Measurements from ENCODE around the gene MFRP. TPM values are rescaled to one million over a fixed set of nuclear protein-coding genes. Genes with fewer than 3 reads are reported as not detected.
A peak's percentile ranks its signal among the peaks of the same experiment; 100 is the strongest.

The MFRP gene
- total RNA-seq, 1 experiment from 2014 or later: not detected

DNA sequence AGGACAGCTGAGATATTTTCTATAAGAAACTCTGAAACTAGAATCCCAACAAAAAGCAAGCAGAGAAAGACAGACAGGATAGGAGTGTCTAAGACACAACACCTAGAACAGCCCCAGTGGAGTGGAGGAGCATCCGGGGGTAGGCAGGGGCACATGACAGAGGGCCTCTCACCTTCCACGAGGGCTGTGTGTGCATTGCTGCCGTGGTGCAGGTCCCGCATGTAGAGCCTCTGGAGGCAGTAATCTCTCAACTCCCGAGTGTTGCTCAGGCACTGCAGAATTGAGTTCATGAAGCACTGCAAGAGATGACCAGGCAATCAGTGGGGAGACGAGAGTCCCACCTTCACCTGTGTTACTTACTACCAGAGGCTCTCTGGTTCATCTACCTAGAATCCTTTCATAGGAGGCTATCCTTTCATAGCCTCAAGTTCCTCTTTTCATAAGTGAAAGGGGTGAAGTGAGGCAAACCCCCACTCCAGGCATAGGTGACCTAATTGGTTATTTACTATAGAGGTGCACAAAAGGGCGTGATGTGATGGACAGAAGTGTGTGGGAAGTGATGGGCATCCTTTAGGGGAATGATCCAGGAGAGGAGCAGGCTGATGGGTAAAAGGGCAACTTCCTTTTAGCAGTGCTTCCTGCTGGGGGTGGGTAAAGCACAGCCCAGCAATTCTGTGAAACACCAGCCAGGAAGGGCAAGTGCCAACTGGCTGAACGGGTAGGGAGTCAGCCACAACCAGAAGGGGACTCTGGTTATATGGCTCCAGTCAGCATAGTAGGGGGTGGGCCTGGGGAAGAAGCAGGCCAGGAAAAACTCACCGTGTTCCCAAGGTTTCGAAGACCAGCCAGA, 13.1 kb upstream of the MFRP start:
- DNase-seq (ENCODE audit: low read depth): no peak

DNA sequence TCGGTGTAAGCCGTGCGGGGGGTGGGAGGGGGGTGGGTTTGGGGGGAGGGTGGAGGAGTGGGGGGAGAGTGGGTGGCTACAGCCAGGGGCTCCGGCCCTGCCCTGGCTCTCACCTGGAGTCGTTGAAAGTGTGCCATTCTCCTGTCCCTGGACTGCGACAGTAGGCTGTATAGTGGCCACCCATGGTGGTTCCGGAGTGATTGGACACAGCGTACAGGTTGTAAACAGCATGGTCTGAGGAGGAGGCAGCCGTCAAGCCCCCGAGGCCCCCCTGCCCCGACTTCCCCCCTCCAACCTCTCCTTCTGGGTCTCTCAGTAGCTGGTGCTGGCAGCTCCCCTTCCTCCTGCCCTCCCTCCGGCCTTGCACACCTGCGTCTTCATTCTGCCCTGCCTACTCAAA, 10.6 kb upstream of the MFRP start:
- DNase-seq (ENCODE audit: low read depth): no peak

DNA sequence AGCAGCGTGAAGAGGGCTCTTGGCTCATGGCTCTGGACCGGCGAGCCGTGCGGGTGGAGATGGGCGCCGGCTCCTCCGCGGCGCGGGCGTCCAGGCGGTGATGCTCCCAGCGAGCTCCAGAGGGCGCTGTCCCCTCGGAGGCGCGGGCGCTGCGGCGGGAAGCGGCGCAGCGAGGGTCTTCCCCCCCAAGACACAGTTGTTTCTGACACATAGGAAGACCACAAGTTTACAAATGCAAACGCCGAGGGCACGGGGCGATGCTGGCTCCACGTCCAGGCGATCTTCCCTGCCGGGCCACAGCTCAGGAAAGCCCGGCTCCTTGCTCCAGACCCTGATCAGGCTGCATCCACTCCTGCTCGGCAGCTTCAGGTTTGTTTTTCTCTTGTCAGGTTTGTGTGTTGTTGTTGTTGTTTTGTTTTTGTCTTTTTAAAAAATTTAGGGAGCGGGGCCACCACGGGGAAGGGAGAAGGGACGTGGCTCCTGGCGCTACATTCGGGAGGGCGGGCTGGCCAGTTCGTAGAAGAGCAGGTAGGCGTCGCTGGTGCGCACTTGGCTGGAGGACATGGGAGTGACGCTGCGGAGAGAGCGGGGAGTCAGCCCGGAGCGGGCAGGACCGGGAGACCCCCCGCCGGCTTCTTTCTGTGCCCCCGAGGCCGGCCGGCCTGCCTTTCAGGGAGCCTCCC, 10.0 kb upstream of the MFRP start:
- DNase-seq (ENCODE audit: low read depth): no peak

DNA sequence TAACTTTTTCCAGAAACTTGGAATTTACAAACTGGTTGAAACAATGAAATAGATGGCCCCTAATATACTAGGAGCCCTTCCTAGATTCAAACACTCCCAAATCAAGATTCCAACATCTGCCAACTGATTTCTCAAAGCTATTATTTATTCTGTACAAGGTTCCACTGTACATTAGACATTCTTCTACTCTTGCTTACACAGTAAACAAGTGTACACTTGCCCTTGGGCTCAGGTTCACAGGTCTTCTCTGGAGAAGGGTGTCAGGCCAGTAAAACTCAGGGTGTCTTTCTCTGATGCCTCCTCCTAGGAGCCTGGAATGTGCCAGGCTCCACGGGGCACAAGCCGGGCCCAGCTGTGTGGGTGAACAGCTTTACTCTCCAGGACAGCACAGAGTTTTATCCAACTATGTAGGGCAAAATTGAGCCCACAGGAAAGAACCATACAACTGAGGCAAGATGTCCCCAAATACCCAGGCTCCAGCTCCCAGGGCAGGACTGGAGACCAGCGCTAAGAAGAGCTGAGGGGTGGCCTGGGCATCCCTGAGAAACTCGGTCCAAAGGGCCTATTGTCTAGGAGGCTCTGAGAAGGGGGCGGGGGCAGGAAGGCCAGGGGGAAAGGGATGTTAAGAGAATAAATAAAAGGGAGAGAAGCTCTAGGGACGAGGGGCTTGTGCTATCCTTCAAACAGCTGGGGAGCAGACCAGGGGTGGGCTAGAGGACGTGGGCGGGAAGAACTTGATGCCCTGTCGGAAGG, 8.8 kb upstream of the MFRP start:
- no peak for DNase-seq (ENCODE audit: low read depth)

DNA sequence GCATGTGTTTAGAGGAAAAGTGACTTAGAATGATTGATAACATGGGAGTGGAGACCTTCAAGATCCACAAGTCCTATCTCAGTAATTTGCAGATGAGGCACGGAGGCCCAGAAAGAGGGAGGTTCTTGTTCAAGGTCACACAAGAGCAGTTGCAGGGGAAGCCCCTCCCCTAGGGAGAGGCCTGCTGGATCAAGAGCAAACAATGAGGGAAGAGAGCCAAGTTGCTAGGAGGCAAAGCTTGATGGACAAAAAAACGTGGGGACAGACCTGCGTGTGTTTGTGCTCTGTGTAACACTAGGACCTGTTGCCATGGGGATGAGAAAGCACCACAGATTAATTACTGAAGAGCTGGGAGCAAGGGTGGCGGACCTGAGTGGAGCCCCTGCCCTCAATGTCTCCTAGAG, 6.4 kb upstream of the MFRP start:
- DNase-seq (ENCODE audit: low read depth): peak; percentile 39

DNA sequence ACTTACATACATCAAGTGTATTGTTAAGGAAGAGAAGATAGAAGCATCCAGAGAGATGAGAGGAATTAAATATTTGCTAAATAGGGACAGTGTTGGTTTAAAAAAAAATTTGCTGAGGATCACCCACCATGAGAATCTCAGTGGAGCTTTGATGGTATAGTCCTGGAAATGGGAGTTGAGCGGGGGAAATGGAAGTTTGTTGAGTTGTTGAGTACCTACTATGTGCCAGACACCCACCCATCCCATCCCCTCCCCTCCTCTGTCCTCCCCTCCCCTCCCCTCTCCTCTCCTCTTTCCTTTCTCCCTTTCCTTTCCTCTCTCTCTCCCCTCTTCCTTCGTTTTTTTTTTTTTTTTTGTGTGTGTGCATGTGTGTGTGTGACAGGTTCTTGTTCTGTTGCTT, 4.7 kb upstream of the MFRP start:
- DNase-seq (ENCODE audit: low read depth): no peak

DNA sequence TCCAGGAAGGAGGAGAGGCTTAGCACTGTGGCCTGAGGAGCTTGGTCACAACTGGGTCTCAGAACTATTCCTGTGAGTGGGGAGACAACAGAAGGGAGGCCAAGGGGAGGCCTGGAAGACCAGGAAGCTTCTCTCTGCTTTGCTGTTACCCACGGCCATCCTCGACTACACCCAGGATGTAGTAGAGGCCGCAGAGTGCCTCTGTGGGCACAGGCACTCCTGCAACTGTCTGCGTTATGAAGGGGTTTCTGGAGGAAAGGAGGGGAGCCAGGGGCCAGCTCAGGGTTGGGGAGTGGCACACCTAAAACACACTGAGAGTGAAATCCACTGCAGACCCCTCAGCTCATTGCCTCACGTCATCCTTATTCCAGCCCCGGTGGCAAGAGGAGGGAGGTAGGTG, 3.8 kb upstream of the MFRP start:
- no peak for DNase-seq (ENCODE audit: low read depth)

DNA sequence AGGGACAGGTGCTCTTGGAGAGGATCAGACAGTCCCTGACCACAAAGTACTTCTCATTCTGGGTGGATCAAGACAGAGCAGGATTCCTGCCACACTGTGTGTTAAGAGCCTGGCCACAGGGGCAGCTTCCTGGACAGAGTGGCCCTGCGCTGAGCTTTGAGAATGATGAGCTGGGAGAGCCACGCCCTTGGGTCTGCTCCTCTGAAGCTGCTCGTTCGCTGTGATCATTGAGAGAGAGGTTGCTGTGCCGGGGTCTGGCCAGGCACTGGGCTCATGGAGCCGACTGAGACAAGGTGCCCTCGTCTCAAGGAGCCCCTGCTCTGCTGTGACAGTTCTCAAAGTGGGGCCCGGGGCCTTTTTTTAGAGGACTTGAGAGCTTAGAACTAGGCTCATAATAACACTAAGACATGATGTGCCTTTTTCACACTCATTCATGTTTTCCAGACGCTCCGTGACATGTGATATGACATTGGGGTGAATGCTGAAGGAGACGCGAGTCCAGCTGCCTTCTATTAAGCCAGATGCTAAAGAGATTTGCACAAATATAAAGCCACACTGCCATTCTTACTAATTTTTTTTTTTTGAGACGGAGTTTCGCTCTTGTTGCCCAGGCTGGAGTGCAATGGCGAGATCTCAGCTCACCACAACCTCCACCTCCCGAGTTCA, 1.6 kb upstream of the MFRP start:
- no peak for DNase-seq (ENCODE audit: low read depth)

DNA sequence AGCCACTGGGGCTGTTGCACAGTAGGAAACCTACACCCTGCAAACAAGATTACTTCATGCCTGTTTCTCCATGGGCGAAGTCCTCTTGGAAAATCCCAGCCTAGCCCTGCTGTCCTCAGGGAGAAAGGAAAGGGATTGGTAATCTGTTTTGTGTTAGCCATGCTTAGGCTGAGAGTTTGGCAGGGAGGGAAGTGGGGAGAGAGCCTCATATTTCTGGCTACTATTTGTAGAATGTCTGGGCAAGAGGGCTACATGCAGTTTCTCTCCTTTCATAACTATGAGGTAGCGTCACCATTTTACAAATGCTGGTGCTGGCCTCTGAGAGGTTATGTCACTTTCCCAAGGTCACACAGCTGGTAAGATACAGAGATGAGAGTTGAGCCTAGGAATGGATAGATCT, 737 bp upstream of the MFRP start:
- DNase-seq (ENCODE audit: low read depth): no peak

DNA sequence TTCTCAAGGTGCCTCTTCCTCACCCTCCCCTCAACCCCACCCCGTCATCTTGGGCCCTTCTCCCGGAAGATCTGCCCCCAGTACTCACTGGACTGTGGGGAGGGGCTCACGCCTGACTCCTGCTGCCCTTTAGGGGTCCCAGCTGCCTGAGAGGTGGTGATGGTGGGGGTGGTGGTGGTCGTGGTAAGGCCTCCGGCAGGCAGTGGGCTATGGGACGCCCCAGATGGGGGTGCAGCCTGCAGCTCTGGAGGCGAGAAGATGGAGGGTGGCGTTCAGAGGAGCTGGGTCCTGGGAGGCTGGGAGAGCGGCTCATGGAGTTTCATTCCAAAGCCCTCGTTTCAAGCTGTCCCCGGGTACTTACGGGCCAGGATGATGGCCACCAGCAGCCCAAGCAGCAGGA, 820 bp downstream of the MFRP start:
- DNase-seq (ENCODE audit: low read depth): no peak

DNA sequence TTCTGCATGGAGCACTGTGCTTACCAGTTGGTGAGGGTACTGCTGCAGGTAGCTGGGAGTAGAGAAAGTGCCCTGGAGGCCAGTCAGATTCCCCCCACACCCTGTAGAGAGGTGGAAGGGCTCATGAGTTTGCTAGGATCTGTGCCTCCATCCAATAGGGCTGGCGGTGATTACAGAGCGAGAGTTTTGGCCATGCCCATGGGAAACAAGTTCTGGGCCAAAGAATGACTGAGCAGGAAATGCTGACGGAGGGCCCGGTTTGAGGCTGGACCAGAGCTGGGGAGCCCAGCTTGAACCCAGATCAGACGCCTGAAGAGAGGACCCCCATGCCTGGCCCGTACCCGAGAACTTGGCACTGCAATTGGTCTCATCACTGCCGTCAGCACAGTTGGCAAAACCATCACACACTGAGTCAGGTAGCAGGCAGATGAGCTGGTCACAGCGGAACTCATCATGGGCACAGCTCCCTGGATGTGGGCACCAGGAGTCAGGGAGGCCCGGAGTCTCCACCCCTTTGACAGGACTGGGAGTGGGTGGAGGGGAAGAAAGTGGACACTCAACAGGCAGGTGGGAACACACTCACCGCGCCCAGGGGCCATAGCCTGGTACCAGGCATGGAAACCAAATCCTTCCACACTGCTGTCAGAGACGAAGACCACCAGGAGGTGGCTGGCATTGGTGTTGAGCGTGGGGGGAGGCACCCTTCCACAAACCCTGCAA, 2.1 kb downstream of the MFRP start:
- no peak for DNase-seq (ENCODE audit: low read depth)

DNA sequence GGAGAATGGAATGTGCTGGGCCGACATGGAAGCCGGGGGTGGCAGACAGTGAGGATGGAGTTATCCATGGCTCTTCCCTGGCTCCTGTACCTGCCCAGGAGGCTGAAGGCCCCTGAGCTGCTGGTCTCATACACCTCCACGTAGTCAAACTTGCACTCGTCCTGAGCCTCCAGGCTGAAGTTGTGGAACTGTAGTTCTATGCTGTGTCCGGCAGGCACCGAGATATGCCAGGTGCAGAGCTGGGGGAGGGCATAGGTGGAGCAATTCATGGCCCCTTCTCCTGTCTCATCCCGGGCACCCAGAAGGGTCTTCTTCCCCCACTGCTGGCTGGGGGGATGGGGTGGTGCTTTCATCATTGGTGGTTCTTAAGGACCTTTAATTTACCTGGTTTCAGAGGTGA, 2.8 kb downstream of the MFRP start:
- DNase-seq (ENCODE audit: low read depth): no peak

DNA sequence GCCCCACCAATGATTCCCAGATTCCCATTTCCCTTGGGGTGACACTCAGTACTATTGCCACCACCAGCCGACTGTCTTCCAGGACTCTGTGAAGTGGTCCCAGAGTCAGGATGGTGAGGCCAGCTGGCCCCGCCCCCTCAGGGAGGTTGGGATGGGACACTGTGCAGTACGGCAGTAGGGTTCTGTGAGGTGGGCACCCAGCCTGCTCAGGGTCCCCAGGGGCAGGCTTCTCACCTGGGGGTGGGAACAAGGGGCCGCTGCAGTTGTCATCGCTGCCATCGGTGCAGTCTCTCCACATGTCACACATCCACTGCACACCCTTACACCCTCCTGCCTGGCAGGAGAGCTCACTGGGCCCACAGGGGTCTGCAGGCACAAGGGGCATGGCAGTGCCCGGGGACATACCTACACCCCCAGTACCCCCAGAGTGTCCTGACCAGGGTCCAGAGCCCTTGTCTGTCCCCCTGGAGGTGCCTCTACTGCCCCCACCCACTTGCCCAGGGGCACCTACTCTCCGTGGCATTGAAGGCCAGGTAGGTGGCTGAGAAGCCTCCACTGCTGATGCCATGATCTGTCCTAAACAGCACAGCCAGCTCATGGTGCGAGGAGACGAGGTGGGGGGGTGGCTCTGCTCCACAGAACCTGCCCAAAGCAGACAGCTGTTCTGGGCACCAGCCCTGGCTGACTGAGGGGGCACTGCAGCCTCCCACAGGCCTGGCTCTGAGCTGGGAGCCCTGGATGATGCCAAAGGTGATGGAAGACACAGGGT, 4.0 kb downstream of the MFRP start:
- DNase-seq (ENCODE audit: low read depth): no peak

DNA sequence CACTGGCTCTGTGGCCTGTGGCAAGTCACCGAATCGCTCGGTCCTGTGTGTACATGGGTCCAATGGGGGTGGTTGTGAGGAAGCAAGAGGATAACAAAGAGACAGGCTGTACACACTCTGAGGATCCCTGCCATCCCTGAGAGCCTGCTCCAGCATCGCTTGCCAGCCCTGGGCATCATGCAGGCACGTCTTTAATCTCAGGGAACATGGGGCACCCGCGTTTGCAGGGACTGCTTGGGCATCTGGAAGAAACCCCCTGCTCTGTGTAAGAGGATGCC, 4.5 kb downstream of the MFRP start:
- no peak for DNase-seq (ENCODE audit: low read depth)

DNA sequence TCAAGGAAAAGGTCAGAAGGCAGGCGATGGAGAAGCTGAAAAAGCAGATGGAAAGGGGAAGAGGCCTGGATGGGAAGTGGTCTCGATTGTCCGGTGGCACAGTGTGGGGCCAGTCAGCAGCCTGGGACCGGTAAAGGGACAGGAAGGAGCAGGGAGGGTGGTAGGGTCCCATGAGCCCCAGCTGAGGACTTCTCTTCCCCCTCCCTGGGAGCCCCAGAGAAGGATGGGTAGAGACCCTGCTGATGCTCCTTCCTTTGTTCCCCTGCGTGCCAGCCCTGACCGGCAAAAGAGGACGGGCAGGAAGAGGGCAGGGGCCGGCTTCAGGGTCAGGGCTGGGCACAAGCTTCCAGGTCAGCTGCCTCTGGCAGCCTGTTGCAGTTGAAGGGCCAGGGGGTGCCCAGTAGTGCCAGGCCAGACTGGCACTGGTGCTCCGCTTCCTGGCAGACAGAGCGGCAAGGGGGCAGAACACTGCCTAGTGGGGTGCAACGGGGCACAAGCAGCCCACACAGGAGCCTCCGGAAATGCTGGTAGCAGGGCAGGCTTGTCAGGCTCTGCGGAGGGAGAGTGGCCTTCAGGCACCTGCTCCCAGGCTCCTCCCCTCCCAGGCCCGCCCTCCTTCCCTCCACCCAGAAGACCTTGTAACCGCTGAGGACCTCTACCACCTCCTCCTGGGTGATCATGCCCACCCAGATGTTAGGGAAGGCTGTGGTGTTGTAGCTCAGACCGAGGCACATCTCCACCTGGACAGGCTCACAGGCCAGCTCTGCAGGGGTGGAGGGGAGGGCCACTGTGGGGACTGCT, 5.1 kb downstream of the MFRP start:
- DNase-seq (ENCODE audit: low read depth): no peak

DNA sequence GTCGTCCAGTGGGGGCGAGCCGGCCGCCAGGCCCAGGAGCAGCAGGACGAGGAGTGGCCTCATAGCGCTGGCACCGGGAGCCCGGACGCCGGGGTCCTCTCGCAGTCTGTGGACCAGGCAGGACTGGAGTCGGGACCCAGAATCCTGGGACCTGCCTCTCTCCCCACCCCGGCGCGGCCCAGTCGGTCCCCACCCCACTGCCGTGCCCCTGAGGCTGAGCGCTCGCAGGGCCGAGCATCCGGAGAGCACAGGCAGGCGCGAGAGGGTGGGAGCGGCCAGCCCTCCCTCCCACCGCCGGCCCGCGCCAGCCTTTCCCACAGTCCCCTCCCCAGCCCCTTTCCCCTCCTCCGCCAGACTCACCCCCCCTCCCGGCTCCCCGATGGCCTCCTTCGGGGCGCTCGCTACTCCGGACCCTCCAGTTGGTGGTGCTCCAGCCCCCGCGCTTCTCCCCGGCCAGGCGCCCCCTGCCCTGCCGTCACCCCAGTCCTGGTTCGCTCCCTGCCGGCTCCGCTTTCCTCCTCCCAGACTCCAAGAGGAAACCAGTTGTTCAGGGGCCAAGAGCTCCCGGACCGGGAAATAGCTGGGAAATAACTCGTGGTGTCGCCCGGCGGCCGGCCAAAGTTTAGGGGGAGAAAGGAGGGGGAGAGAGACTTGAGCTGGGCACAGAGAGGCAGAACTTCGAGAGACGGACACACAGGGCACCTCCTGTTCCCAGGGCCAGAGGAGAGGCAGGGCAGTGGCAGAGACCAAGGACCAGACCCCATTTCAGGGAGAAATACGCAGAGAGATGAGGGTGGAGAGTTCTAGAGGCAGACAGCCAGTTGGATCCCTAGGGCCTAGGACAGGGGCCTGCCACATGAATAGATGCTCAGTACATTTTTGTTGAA, 5.9 kb downstream of the MFRP start, which contains the start of gene C1QTNF5:
C1QTNF5 (minus strand) TSS at position 549 of the 887 bp plus-strand sequence; CDS start at position 63, 486 bp downstream.
- peak; percentile 32 for DNase-seq (ENCODE audit: low read depth)

DNA sequence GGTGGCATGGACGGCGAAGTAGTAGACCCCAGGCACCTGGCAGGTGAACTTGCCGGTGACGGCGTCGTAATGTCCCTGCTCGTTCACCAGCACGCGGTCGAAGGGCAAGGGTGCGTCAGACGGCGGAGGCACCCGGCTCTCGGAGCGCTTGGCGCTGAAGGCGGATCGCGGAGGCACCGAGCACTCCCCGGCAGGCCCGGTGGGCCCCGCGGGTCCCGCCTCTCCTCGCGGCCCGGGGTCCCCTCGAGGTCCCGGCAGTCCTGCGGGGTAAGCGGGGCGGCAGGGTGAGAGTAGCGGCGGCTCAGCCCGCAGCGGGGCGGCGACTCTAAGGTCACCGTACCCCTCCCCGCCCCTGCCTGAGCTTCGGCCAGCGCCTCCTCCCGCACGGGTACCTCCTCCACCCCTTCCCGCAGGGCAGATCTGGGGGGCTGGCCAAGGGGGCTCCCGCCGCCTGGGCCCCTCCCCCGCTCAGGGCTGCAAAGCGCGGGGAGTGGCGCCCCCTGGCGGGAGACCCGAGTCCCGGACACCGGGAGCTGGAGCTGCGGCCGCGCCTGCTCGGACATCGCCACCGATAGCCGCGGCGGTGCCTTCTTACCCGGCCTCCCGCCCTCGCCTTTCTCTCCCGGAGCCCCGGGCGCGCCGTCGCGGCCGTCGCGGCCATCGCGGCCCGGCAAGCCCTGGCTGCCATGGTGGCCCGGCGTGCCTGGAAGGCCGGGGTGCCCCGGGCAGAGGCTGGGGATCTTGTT, 6.7 kb downstream of the MFRP start:
- DNase-seq (ENCODE audit: low read depth): no peak
